ENCODE data around the gene HSPA9.
"Not testable (repeated sequence)": the region's sequence is repeated elsewhere in the genome, so short reads cannot be mapped to it uniquely, and the experiment has no call there.

Gene HSPA9

DNA sequence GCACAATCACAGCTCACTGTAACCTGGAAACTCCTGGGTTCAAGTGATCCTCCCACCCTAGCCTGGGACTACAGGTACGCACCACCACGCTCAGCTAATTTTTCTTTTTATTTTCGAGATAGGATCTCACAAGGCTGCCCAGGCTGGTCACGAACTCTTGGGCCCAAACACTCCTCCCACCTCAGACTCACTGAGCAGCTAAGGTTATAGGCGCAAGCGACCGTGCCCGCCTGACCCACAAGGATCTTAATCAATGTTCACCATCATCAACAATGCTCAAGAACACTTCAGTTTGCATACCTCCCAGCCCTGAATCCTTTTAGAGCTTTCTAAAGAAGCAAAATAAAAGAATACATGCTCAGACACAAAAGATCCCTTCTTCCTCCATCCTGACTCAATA lies 45.4 kb downstream of the HSPA9 start:
- DNase-seq (ENCODE audit: low read depth in 2 of 2) = no peak

DNA sequence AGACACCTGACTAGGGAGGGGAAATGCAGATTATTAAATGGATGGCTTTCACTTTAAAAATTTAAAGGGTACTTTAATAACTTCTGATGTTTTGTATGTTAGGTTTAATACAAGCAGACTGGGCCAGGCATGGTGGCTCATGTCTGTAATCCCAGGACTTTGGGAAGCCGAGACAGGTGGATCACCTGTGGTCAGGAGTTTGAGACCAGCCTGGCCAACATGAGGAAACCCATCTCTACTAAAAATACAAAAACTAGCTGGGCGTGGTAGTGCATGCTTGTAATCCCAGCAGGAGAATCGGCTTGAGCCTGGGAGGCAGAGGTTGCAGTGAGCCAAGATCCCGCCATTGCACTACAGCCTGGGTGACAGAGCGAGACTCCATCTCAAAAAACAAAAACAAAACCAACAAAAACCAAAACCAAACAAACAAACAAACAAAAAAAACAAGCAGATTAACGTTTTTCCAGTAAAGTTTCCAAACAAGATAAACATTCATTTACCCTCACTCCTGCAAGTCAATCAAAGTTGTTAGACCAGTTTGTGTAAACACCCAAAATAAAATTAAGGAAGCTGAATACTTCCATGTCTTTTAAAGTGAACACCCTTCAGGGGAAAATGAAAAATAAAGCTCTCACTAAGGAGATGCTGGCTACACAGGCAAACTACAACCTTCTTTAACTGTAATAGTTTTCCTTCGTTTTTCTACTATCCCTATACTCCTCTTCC lies 46.3 kb downstream of the HSPA9 start:
- no peak for DNase-seq (ENCODE audit: low read depth in 2 of 2)

DNA sequence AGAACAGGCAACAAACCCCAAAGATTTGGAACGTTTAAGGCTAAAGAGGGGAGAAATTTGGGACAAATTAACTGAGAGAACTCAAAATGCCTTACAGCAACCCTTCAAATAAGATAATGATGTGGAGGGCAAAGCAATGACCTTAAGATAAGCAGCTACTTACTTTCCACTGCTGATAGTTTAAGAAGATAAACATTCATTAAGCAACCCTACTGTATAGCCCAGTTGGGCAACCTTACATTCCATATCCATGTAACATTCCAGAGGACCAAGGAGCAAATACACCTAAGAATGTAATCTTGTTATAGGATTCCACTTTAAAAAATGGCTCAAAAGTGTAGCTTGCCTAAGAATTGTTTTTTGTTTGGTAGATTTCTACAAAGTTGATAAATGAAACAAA lies 47.0 kb downstream of the HSPA9 start:
- DNase-seq (ENCODE audit: low read depth in 2 of 2) = no peak

DNA sequence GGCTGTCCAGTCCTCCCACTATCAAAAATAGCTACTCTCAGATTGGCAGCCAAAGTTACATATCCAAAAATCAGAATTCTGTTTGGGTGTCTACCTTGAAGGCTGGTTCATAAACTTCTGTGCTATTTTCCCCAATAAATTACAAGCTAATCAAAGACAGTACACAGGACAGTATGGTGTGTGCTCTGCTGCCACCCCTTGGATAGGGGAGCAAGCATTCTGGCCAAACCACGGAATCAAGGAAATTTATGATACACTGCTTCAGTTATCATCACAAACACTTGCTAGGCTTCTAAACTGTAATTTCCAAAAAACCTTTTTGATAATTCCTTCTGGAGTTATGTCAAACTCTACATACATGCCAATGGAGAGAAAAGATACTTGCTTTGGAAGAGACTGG lies 48.0 kb downstream of the HSPA9 start:
- no peak for DNase-seq (ENCODE audit: low read depth in 2 of 2)

DNA sequence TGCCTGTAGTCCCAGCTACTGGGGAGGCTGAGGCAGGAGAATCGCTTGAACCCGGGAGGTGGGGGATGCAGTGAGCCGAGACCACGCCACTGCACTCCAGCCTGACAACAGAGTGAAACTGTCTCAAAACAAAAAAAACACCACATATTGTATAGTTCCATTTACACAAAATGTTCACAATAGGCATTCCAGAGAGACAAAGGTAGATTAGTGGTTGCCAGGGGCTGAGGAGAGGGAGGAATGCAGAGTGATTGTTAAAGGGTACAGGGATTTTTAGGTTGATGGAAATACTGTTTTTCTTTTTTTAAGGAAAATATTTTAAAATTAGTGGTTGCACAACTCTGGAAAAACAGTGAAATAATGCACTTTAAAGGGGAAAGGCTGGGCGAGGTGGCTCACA lies 51.8 kb downstream of the HSPA9 start:
- DNase-seq (ENCODE audit: low read depth in 2 of 2) = no peak

DNA sequence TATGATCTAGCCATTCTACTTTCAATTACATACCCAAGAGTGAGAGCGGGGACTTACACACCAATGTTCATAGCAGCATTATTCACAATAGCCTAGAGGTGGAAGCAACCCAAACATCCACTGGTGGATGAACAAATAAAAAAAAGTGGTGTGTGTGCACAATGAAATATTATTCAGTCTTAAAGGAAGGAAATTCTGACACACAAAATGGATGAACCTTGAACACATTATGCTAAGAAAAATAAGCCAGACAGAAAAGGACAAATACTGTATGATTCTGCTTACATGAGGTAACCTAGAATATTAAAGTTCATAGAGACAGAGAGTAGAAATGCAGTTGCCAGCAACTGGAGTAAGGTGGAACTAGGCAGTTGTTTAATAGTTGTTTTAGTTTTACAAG lies 54.2 kb downstream of the HSPA9 start:
- DNase-seq (ENCODE audit: low read depth in 2 of 2) = no peak

DNA sequence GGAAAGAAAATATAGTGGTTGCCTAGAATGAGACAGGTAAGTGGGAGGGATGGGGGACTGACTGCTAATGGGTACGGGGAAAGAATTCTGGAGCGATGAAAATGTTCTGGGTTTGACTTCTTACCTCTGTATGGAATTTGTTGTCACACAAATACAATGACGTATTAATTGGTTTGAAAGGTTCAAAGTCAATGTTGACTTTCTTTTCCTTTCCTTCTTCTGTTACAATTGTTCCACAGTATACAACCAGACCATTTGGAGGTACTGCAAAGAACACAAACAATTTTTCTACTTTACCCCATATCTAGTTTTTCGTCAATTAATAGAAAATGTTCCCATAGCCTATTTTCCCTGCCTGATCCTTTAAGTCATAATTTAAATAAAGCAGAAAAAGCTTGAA lies 57.8 kb downstream of the HSPA9 start:
- no peak for DNase-seq (ENCODE audit: low read depth in 2 of 2)

DNA sequence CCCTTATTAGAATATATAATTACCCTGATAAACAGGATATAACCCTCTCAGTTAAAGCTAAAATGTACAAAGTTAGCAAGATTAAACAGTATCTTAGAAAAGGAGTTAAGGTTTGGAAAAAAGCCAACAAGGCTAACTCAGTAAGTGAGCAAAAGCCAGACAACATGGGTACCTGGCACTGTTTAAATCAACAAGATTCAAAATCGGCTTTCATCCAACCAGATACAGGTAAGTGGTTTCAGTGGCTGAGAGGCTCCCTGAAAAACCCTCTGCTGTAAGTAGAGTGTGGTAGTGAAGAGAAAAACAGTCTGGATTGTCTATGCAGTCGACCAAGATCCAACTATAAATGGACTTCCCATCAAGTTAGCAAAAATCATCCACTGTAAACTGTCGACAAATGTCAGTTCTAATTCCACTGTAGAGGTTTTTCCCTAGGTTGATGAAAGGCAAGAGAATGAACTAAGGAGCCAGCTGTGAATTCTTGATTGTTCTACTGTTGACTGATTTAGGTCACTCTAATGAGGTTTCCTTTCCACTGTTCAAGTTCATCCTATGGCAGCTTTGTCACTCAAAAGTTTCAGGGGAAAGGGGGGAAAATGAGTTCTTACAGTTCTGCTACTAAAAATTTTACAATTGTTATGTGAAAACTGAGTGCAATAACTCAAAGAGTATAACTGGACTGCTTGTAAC lies 59.5 kb downstream of the HSPA9 start:
- no peak for DNase-seq (ENCODE audit: low read depth in 2 of 2)

DNA sequence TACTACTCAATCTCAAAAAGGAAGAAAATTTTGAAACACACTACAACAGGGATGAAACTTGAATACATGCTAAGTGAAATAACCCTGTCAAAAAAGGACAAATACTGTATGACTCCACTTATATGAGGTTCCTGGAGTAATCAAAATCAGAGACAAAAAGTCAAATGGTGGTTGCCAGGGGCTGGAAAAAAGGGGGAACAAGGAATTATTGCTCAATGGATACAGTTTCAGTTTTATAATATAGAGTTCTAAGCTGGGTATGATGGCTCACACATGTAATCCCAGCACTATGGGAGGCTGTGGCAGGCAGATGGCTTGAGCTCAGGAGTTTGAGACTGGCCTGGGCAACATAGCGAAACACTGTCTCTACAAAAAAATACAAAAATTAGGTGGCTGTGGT lies 61.2 kb downstream of the HSPA9 start:
- no peak for DNase-seq (ENCODE audit: low read depth in 2 of 2)

DNA sequence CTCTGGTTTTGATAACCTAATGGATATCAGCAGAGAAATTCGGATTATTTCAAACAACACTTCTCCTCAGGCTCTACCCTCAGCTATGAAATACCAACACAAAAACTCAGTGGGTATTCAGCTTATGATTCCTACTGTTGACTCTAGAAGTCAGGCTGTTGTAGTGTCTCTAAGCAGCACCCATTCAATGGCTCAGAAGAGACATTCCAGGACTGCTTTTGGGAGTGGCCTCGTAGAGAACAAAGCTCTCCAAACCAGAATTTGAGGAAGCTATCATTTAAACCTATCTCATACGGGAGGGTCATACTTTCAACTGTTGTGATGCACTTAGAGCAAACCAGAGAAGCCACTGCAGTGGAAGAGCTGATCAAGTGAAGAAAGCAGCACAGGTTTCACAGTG lies 66.2 kb downstream of the HSPA9 start:
- no peak for DNase-seq (ENCODE audit: low read depth in 2 of 2)

DNA sequence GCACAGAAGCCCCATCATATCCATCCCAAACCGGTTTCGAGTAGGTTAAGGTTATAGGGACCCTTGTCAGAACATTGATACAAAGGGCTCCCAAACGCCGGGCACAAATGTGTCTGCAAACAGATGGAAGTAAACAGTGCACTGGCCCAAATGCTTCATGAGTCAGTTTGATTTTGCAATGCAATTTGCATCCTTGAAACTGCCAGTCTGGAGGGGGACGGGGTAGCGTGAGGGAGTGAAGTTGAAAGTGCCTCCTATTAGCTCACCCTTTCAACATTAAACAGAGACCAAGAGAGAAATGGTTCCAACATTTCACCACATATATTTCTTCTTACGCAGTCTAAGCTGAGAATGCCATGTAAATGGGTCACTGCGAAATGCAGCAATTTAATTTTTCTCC lies 67.7 kb downstream of the HSPA9 start:
- not testable (repeated sequence) for DNase-seq (ENCODE audit: low read depth in 2 of 2)

DNA sequence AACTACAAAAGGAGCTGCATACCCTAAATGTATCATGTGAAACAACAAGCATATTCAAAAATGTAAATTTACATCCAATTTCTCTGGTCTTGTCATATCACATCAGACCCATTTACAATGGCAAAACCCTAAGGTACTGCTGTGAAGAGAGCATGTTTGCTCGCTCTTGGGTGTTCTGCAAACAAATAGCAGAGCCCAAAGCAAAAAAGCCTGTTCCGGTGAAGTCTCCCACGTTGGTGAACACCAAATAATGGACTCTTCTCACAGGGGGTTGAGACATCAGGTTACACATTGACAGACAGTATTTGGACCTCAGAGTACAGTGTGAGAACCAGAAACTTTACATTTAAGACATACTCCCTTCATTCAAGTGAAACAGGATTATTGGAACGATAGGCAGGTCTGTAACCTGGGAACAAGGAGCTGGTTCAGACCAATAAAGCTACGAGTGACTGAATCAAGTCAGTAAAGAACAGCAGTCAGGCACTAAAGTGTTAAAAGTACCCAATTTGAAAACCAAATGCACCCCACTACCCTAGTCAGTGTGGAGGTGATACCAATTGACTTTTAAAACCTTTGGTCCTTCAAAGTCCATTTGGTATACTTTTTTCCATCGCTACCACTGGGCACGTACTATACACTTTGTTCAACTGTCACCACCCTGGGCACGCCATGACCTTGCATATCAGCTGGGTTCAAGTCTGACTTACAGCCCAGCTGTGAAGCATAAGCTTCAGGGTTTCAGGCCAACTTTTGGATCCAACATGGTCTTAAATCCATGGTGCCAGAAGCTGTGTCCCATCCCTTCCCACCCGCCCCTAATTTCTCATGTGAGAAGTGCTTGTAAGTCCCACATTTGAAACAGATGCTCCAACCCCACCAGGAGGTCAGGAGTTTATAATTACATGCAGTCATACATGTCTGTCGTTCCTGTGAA lies 68.6 kb downstream of the HSPA9 start:
- no peak for DNase-seq (ENCODE audit: low read depth in 2 of 2)

DNA sequence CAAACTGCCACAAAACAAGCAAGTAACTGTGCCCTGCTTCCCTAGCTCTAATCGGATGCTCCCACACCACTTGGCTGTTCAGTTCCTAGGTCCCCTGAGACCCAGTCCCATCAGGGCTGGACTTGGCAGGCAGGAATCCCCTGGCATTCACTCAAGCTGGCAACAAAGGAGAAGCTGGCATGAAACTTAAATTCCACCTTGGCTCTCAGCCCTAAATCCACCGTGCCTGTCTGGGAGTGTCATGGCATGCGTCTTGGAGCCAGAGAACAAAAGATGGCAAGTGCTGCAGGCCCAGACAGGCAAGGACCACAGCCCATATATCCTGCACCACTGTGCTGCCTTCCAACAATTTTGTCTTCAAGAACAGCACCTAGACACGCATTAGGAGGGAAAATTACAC lies 70.4 kb downstream of the HSPA9 start:
- no peak for DNase-seq (ENCODE audit: low read depth in 2 of 2)
